ENCODE data around the gene XYLT1.

GRCh38 chr16:17353561-17353960 is 117.2 kb downstream of the XYLT1 start:
- TF ChIP-seq, protein P1, sequence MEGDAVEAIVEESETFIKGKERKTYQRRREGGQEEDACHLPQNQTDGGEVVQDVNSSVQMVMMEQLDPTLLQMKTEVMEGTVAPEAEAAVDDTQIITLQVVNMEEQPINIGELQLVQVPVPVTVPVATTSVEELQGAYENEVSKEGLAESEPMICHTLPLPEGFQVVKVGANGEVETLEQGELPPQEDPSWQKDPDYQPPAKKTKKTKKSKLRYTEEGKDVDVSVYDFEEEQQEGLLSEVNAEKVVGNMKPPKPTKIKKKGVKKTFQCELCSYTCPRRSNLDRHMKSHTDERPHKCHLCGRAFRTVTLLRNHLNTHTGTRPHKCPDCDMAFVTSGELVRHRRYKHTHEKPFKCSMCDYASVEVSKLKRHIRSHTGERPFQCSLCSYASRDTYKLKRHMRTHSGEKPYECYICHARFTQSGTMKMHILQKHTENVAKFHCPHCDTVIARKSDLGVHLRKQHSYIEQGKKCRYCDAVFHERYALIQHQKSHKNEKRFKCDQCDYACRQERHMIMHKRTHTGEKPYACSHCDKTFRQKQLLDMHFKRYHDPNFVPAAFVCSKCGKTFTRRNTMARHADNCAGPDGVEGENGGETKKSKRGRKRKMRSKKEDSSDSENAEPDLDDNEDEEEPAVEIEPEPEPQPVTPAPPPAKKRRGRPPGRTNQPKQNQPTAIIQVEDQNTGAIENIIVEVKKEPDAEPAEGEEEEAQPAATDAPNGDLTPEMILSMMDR (IDR thresholded peaks at IDR 0.05): no peak
- no peak for TF ChIP-seq ZFX (IDR thresholded peaks at IDR 0.05; ENCODE audit: borderline replicate concordance)
